H1 (cell line): ENCODE data around the gene IL10RA. TPM values are rescaled to one million over a fixed set of nuclear protein-coding genes. Genes with fewer than 3 reads are reported as not detected.

Experiments
- CTBP2 ChIP-seq: IDR thresholded peaks from 2 replicates; pipeline ENCODE4 v1.7.0; 2011; ENCODE audit warnings: borderline replicate concordance, mild to moderate bottlenecking, moderate library complexity, mixed read lengths, low read length; ENCODE audit not compliant: insufficient read depth, insufficient read length
- JUND ChIP-seq: IDR thresholded peaks from 2 replicates; pipeline ENCODE4 v1.6.1; 2011; ENCODE audit warnings: mild to moderate bottlenecking, improper control_type of control experiment, low read length
- POLR2A ChIP-seq, 2 experiments: IDR thresholded peaks; 1 replicate in 1 of 2; 2 replicates in 1 of 2; pipeline ENCODE4 v1.6.1; 2011; ENCODE audit warnings: low read depth in 2 of 2, low read length in 2 of 2, mild to moderate bottlenecking in 2 of 2; ENCODE audit errors: control extremely low read depth in 1 of 2
- SUZ12 ChIP-seq: fragments of 200-600 bp; sonication (generic); IDR thresholded peaks from 2 replicates; pipeline ENCODE4 v1.6.1; 2012; ENCODE audit warnings: mild to moderate bottlenecking, inconsistent platforms, low read length, moderate library complexity, mixed read lengths
- polyA plus RNA-seq, 7 experiments: library from polyadenylated mRNA; depleted of rRNA in 3 of 7; stranded (reverse) in 5 of 7; unstranded in 2 of 7; fragments of >200 nt in 5 of 7; fragments of 200-250 nt in 2 of 7; gene quantifications; 1 replicate in 5 of 7; 2 replicates in 1 of 7; 4 replicates in 1 of 7; pipeline versions ENCODE4 v1.2.1 to v1.2.3, GENCODE V29; 2011 to 2013; ENCODE audit warnings: missing spikeins in 2 of 7, mixed read lengths in 2 of 7
- total RNA-seq: library from RNA; stranded (reverse); fragmentation: NEBNext Ultra II Directional; extraction: Animal tissue kit (Norgen Biotek cat#: 25700); gene quantifications from 2 replicates; pipeline ENCODE4 v1.2.1, GENCODE V29; 2021

IL10RA gene
- total and polyA plus RNA-seq, 2 of the 8 experiments (the other 6 are each of a cell fraction or from before 2014, with no cell fraction given): 0.05 to 0.11 TPM

- TF ChIP-seq POLR2A (IDR thresholded peaks at IDR 0.05; ENCODE audit: control extremely low read depth in 1 of 2, low read depth in 2 of 2, low read length in 2 of 2) (no peak), JUND (no peak), CTBP2 (no peak), SUZ12 (no peak)
Observed at GRCh38 chr11:117966908-117967307, 19.3 kb upstream of the IL10RA start (continued).
